Astrocyte of the spinal cord (primary cell): ENCODE data around the gene ADSL.

ENCODE experiments used
- DNase-seq: peaks from one replicate; pipeline ENCODE4 v3.0.0; 2011; ENCODE audit warnings: low read depth, low spot score
- H3K4me3 ChIP-seq: 2 replicates; pipeline ENCODE4 v1.5.1; 2011; ENCODE audit warnings: low read depth, mild to moderate bottlenecking, low read length, moderate library complexity
- in situ Hi-C: cut with HindIII; loops from 2 replicates; pipeline ENCODE4 v1.10.0; 2017; ENCODE audit warnings: low sequenced_read_pairs
- TF ChIP-seq, protein P1 (sequence below): IDR thresholded peaks from 2 replicates; pipeline ENCODE4 v1.5.1; 2012; ENCODE audit warnings: low read depth, mild to moderate bottlenecking, low read length, inconsistent platforms

The ADSL gene

DNA sequence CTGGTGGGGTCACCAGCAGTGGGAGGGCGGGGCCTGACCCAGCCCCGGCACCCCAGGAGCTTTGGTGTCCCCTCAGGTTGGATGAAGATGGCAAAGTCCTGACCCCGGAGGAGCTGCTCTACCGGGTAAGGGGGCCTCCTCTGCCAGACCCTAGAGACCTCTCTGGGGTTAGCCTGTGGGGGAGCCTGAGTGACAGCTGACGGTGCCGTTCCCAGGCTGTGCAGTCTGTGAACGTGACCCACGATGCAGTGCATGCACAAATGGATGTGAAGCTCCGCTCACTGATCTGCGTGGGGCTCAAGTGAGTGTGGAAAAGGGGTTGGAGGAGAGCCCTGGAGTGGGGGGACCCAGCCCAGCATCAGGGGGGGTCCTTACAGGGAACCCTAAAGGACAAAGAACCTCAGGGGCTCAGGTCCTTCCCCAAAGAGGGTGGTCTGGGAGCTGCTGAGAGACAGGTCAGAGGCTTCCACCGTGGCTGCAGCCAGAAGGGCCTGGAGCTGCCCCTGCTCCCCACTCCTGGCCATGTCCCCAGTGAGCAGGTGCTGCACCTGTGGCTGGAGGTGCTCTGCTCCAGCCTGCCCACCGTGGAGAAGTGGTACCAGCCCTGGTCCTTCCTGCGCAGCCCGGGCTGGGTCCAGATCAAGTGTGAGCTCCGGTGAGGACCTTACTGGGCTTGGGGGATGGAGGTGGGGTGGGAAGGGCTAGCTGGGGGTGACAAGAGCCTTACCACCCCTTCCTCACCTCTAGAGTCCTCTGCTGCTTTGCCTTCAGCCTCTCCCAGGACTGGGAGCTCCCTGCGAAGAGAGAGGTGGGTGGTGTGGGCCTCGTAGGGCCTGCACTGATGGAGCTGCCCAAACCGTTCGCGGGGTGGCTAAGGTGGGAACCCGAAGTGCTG is 62.7 kb downstream of the ADSL start:
- in situ Hi-C loops = no loop called here
- no peak overlapping the region for H3K4me3 ChIP-seq
- no peak for DNase-seq
- TF ChIP-seq, protein P1, sequence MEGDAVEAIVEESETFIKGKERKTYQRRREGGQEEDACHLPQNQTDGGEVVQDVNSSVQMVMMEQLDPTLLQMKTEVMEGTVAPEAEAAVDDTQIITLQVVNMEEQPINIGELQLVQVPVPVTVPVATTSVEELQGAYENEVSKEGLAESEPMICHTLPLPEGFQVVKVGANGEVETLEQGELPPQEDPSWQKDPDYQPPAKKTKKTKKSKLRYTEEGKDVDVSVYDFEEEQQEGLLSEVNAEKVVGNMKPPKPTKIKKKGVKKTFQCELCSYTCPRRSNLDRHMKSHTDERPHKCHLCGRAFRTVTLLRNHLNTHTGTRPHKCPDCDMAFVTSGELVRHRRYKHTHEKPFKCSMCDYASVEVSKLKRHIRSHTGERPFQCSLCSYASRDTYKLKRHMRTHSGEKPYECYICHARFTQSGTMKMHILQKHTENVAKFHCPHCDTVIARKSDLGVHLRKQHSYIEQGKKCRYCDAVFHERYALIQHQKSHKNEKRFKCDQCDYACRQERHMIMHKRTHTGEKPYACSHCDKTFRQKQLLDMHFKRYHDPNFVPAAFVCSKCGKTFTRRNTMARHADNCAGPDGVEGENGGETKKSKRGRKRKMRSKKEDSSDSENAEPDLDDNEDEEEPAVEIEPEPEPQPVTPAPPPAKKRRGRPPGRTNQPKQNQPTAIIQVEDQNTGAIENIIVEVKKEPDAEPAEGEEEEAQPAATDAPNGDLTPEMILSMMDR = no peak

DNA sequence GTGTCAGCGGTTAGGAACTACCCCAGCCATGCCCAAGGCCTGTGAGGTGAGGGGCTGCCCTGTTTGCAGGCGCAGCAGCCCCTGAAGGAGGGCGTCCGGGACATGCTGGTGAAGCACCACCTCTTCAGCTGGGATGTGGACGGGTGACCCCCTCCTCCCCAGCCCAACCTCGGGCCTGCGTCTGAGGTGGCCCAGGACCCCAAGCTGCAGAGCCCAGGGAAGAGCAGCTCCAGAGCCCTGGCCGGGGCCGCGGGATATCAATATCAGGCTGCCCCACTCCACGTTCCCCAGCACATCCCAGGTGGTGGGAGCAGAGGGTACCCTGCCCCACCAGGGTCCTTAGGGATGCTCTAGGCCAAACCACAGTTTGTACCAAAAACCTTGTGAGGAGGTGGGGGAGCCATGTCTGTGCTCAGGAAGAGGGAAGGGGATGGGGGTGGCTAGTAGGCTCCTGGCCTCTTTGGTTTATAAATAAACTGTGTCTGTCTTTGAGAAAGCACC is 63.4 kb downstream of the ADSL start:
- in situ Hi-C loops = no loop called here
- no peak overlapping the region for H3K4me3 ChIP-seq
- DNase-seq = no peak
- TF ChIP-seq, protein P1 = no peak

DNA sequence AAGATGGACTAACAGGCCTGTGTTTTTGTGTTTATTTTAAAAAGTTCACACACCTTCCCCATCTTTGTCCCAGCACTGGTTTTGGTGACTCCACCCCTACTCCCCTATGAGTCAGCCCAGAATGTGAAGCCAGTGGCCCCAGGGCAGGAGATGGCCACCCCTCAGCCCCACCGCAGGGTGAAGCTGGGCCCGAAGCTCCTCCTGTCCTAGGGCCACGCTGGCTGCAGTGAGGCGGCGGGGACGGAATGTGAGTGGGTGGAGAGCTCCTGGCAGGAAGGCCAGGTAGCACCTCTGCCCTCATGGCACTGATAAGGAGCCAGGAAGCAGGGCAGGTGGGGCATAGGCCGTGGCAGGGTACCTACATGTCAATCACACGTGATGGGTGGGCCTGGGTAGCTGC is 64.0 kb downstream of the ADSL start:
- TF ChIP-seq, protein P1 = no peak
- in situ Hi-C loops = no loop called here
- H3K4me3 ChIP-seq = no peak overlapping the region
- no peak for DNase-seq

DNA sequence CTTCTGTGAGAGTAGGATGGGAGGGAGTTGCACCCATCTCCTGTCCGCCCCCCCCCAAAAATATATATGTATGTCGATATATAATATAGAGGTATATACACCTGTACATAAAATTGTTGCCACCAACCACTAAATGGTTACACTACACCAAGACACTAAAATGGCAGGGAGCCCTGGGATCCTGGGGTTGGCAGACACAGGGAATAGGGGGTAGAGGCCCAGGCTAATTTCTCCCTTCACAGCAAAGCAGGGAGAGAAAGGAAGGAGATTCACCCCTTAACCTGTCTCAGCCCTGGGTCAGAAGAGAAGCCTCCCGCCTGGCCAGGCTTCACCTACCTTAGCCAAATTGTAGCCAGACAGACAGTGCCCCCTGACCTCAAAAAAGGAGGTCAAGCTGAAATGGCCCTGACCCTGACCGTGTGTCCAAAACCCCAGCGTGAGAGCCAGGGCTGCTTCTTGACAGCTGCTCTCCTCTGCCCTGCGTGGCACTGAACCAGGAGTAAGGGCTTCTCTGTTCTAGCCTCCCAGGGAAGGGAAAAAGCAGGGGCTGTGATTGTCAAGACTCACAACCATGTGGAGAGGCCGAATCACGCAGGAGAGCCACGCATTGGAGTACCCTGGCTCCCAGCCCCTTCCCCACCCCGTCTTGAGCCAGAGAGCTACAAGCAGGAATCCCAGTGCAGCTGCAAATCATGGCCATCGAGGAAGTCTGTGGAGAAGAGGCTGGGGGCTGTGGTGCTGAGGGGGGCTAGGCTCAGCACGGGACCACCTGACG is 64.6 kb downstream of the ADSL start:
- in situ Hi-C loops = no loop called here
- no peak overlapping the region for H3K4me3 ChIP-seq
- TF ChIP-seq, protein P1 = no peak
- DNase-seq = no peak

DNA sequence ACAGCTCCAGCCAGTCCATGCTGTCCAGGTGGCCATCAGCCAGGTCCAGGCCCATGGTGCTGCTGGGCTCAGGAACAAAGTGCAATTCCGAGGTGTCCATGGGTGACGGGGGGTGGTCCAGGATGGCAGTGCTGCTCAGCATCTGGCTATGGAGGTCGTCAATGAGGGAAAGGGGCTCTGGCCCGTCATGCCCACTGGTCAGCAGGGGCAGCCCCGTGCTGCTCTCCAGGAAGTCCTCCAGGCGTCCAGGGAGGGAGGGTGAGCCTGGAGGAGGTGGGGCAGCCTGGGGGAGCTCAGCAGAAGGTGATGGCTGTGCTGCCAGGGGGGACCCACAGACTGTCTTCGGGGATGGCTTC is 65.2 kb downstream of the ADSL start:
- H3K4me3 ChIP-seq = no peak overlapping the region
- no peak for DNase-seq
- in situ Hi-C loops = no loop called here
- TF ChIP-seq, protein P1 = no peak

DNA sequence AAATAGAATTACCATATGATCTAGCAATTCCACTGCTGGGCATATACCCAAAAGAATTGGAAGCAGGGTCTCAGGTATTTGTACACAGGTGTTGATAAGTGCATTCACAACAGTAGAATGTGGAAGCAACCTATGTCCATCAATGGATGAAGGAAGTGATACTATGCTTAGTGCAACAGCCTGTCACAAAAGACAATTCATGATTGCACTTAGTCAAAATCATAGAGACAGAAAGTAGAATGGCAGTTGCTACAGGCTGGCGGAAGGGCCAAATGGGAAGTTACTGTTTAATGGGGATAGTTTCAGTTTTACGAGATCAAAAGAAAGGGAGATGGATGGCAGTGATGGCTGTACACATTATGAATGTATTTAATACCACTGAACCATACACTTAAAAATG is 66.1 kb downstream of the ADSL start:
- in situ Hi-C loops = no loop called here
- no peak for DNase-seq
- TF ChIP-seq, protein P1 = no peak
- no peak overlapping the region for H3K4me3 ChIP-seq
